Panc1 (cell line): Measurements from ENCODE around the gene KIAA0930.

Source experiments
- POLR2AphosphoS5 ChIP-seq: IDR thresholded peaks from 2 replicates; pipeline ENCODE4 v1.6.1; 2012; ENCODE audit warnings: mild to moderate bottlenecking, low read depth, low read length, moderate library complexity
- TF ChIP-seq, protein P1 (sequence below): fragments of 450-650 bp; IDR thresholded peaks from 2 replicates; pipeline ENCODE4 v1.5.1; 2017; ENCODE audit warnings: mild to moderate bottlenecking
- TF ChIP-seq, protein P2 (sequence below), 2 experiments: IDR thresholded peaks; 2 replicates each; pipeline ENCODE4 v1.6.1; 2011 to 2012; ENCODE audit warnings: low read depth in 2 of 2, control low read depth in 1 of 2, low read length in 1 of 2, mild to moderate bottlenecking in 1 of 2, moderate library complexity in 1 of 2; ENCODE audit not compliant: insufficient read depth in 1 of 2

DNA sequence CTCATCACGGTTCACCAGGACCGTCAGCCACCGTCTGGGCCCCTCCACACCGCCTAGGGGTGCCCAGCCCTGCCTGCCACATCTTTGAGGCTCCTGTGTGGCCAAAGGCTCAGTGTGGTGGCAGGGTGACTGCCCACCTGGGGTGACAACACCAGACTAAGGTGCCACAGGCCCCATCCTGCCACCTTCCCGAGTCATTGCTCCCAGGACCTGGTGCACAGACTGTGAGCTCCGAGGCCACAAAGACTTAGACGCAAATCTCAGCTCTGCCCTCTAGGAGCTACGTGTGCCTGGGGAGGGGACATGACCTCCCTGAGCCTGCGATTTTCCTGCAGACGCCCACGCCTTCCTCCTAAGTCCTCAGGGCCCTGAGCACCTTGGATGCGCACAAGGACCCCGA is 36.5 kb downstream of the KIAA0930 start:
- TF ChIP-seq, protein P1, sequence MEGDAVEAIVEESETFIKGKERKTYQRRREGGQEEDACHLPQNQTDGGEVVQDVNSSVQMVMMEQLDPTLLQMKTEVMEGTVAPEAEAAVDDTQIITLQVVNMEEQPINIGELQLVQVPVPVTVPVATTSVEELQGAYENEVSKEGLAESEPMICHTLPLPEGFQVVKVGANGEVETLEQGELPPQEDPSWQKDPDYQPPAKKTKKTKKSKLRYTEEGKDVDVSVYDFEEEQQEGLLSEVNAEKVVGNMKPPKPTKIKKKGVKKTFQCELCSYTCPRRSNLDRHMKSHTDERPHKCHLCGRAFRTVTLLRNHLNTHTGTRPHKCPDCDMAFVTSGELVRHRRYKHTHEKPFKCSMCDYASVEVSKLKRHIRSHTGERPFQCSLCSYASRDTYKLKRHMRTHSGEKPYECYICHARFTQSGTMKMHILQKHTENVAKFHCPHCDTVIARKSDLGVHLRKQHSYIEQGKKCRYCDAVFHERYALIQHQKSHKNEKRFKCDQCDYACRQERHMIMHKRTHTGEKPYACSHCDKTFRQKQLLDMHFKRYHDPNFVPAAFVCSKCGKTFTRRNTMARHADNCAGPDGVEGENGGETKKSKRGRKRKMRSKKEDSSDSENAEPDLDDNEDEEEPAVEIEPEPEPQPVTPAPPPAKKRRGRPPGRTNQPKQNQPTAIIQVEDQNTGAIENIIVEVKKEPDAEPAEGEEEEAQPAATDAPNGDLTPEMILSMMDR = no peak
- no peak for TF ChIP-seq POLR2AphosphoS5
- TF ChIP-seq, protein P2, sequence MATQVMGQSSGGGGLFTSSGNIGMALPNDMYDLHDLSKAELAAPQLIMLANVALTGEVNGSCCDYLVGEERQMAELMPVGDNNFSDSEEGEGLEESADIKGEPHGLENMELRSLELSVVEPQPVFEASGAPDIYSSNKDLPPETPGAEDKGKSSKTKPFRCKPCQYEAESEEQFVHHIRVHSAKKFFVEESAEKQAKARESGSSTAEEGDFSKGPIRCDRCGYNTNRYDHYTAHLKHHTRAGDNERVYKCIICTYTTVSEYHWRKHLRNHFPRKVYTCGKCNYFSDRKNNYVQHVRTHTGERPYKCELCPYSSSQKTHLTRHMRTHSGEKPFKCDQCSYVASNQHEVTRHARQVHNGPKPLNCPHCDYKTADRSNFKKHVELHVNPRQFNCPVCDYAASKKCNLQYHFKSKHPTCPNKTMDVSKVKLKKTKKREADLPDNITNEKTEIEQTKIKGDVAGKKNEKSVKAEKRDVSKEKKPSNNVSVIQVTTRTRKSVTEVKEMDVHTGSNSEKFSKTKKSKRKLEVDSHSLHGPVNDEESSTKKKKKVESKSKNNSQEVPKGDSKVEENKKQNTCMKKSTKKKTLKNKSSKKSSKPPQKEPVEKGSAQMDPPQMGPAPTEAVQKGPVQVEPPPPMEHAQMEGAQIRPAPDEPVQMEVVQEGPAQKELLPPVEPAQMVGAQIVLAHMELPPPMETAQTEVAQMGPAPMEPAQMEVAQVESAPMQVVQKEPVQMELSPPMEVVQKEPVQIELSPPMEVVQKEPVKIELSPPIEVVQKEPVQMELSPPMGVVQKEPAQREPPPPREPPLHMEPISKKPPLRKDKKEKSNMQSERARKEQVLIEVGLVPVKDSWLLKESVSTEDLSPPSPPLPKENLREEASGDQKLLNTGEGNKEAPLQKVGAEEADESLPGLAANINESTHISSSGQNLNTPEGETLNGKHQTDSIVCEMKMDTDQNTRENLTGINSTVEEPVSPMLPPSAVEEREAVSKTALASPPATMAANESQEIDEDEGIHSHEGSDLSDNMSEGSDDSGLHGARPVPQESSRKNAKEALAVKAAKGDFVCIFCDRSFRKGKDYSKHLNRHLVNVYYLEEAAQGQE (IDR thresholded peaks at IDR 0.05; ENCODE audit: insufficient read depth in 1 of 2, low read depth in 2 of 2, low read length in 1 of 2) = no peak
